Hippocampal formation (tissue), 2 donors: Measurements from ENCODE around the gene DNLZ.
"Not testable (repeated sequence)": the region's sequence is repeated elsewhere in the genome, so short reads cannot be mapped to it uniquely, and the experiment has no call there.

Source experiments
- DNase-seq, 2 donors: peaks; one replicate each; lab custom pipeline; 2025; lab: John Stamatoyannopoulos, UW

Gene DNLZ

DNA sequence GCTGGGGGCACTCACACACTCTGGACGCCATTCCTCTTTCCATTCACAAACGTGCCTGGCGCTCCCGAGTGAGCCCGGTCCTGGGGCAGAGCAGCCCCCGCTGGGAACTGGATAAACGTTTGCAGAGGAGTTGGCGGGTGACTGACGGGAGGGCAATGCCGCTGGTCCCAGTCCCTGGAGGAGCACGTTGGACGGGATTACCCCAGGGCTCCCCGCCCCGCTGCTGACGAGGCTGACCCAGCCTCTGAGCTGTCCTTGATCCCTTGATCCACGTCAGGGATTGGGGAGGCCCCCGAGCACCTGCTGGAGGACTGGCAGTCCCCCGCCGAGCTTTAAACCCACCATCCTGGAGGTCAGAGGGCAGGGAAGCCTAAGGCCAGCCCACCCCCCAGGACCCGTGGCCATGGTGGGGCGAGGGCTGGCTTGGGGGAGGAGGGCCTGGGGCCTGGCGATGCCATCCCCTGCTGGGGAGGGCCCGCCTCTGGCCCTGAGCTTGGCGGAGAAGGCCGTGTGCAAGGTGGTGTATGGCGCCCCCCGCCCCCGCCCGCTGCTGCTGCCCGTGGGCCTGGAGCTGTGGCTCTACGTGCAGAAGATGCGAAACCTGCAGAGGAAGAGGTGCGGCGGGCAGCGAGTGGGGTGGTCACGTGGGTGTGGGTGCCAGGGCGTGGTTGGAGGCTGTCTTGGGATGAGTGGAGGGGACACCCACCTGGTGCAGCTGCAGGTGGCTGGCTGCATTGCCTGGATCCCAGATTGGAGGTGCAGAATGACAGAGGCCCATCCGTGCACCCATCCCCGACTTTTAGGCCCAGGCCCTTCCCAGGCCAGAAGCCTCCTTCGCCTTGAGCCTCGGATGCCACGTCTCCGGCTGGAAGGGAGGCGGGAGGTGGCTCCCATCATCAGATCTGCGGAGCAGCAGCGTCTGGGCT is 31.7 kb downstream of the DNLZ start:
- no peak for DNase-seq

DNA sequence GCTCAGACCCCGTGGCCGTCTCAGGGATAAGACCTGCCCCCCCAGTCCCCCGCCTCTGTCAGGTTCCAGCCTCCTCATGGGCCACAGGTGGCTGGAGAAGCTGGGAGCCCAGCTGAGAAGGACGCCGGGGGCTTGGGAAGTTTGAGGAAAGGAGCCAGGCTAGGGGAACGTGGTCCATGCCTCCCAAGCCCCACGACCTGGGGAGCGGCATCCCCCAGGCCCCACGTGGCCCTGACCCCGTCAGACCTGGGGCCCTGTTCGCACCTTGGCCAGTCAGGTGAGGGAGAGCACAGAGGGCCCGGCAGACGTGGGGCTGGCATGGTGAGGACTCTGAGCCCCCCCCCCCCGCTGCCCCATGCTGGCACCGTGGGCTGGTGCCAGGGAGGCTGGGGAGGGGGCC is 32.5 kb downstream of the DNLZ start:
- DNase-seq: no peak

DNA sequence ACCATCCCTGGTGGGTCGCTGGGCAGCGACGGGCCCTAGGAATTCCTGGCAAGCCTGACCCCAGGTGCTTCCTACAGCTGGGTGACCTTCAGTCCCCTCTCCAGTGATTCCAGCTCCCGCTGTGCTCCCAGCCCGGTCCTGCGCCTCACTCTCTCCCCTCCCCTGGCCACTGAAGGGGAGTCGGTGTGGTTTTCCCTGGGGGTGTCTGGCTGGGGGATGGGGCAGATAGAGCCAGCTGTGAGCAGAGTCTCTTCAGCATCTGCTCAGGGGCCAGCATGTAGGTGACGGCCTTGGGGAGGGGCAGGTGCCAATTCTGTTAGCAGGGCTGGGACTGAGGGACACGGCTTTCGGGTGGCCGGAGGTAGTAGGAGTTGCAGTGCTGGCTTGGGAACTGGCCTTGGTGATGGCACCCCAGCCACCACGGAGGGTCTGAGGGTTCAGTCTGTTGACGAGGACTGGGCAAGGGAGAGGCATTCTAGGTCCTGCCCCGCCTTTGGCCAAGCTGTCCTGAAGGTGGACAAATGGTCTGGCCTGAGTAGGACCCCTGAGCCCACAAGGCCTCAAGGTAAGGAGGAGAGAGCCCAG is 33.0 kb downstream of the DNLZ start:
- DNase-seq: no peak

DNA sequence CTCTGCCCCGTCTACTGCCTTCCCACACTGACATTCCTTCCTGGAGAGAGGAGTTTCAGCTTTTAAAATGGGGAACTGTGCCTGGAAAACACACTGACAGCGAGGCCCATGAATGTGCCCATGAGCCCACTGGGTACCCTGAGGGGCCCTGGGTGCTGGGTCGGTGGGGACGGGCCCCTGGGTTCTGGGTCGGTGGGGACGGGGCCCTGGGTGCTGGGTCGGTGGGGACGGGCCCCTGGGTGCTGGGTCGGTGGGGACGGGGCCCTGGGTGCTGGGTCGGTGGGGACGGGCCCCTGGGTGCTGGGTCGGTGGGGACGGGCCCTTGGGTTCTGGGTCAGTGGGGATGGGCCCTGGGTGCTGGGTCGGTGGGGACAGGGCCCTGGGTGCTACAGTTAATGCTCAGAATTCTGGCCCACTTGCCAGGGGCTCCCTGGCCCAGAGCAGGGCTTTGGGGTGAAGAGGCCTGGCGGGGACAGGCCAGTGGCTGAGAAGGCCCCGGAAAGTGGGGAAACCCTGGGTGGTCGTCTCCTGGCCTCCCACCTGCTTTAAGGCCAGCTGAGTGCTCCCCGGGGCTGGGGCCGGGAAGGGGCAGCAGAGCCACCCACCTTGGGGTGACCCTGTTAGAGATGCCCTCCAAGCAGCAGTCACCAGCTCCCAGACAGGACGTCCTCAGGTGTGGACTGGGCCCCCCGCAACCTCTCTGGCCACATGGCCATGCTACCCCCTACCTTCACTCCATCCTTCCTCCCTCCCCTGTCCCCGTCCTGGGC is 33.7 kb downstream of the DNLZ start:
- no peak for DNase-seq

DNA sequence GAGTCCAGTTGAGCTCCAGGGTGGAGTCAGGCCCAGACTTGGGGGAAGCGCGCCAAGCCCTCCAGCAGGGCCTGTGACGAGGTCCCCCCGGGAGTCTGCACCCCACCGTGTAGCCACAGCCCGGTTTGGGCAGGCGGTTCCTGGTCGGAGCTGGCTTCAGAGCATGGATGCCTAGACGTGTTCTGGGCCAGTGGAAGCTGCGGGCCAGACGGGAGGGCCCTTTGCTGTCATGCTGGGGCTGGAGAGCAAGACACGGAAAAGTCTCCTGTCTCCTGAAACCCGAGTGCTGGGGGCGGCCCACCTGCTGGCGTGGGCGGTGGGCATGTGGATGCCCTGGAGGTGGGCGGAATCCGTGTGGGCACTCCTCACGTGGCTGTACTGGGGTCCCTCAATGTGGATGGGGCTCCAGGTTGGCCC is 34.3 kb downstream of the DNLZ start:
- DNase-seq: no peak

DNA sequence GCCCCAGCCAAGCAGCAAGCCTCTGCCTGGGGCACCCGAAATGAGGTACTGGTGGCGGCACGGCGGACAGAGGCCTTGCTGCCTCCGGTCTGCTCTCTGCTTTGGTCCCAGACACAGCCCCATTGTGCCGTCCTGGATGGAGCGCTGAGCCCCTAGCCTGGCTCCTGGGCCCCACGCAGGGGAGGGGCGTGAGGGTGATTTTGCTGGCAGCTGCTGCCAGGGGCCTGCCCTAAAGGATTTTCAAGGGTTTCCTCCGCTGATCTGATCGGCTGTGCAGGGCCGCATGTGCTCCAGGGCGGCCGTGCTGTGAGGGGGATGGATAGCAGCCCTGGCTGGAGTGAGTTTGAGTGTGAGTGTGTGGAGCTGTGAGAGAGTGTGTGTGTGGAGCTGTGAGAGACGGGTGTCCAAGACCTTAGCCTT is 34.9 kb downstream of the DNLZ start:
- DNase-seq: peak in 1 of 2 donors; percentile 41

DNA sequence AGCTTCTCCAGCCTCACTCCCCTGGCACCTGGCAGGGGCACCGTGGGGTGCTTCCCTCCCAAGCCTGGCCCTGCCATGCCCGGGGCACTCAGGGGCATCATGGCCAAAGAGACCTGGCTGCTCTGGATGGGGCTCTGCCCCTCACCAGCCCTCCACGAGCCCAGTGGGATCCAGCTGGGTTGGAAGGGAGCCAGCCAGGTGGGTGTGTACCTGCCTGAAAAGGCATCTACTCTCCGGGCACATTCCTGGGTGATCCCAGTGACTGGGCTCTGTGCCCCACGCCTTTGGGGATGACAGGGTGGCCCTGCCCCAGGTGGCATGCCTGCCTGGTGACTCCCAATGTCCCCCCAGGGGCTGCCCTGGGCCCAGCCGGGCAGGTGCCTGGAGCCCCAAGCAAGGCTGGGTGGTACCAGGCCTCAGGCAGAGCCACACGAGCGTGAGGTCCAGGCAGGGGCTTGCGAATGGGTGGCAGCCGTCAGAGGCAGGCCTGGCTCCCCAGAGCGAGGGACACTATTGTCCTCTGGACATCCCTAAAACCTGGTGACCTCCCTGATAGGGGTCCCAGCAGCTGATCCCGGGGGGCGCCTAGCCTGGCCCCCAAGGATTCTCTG is 35.4 kb downstream of the DNLZ start:
- DNase-seq: no peak

DNA sequence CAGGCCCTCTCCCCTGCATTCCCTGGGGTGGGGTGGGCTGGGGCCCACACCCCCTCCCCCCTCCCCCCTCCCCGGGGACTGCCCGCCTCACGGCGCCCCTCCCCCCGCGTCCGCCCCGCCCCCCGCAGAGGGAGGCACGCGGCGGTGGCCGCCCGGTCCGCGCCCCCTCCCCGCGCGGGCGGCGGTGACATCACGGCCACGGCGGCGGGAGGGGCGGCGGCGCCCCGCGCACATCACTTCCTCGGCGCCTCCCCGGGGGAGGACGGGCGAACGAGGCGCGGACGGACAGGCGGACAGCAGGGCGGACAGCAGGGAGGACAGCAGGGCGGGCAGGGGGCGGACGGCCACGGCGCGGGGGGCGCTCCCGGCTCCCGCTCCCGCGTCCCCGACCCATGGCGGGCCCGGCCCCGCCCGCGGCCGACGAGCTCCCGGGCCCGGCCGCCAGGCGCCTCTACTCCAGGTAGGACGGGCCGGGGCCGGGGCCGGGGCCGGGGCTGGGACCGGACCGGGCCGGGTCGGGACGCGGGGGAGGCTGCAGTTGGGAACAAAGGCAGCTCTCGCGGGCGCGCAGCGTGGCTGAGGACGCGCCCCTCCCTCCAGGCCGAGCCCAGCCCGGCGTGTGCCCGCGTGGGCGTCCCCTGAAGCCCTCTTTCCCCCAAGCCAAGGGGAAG is 36.1 kb downstream of the DNLZ start, which contains the start of gene GPSM1:
TSS of gene GPSM1 (plus strand) at position 236 of the 671 bp plus-strand sequence. CDS start at position 393, 157 bp downstream.
- DNase-seq: peak in 1 of 2 donors; percentile 32

DNA sequence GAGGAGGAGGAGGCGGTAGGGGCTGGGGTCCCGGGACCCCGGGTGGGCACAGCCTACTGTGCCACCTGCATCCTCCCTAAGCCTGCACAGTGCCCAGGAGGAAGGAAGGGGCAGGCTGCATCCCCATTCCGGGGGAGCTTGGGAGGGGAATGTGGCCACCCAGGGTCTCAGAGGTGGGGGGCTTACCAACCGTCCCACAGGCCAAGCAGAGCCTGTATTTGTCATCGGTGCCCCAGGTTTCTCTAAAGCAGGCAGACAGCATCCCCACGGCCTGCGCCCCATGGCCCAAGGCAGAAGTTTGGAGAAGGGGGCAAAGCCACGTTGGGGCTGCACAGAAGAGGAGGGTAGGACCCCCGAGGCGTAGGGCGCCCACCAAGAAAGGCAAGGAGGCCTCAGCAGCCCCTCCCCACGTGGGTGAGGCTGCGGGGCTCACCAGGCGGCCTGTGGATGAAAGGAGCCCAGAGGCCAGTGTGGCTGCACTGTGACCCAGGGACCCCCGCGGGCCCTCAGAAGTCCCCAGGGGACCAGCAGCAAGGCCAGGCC is 36.7 kb downstream of the DNLZ start:
- DNase-seq: no peak

DNA sequence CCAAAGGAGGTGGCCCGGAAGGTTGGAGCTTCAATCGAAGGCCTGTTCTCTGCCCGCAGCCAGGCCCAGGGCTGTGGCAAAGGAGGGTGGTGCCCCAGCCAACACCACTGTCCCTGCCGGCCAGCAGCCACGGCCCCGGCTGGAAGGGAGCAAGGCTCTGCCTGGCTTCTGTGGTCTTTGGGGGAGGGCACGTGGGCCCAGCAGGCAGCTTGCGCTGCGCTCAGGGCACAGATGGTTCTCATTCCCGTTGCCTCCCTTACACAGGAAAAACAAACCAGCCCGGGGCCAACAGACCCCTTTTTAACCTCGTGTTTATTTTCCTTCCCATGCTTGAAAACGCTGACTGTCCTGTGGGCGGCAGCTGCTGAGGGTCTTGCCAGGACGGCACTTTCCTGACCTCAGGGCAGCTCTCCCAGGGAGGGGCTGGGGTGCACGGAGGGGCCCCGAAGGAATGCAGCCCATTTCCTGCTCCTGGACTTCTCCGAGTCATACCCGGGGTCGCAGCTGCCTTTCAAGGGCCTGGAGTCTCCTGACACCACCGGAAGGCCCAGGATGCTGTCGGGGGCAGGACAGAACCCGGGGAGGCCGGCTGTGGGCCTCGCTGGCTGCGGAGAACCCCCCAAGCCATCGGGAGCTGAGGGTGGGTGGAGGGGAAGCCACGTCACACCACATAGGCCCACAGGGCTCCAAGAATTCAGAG is 37.3 kb downstream of the DNLZ start:
- no peak for DNase-seq

DNA sequence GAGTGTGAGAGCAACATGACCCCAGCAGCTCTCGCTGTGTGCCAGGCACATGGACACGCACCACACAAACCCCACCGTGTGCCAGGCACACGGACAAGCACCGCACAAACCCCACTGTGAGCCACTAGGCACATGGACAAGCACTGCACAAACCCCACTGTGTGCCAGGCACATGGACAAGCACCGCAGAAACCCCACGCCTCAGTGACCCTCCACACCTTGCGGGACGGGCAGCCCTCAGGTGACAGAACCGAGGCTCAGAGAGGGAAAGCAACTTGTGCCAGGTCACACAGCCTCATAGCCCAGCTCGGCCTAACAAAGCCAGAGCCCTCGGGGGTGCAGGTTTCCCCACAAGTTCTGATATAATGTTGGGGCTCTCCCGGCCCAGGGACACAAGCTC is 38.2 kb downstream of the DNLZ start:
- DNase-seq: no peak

DNA sequence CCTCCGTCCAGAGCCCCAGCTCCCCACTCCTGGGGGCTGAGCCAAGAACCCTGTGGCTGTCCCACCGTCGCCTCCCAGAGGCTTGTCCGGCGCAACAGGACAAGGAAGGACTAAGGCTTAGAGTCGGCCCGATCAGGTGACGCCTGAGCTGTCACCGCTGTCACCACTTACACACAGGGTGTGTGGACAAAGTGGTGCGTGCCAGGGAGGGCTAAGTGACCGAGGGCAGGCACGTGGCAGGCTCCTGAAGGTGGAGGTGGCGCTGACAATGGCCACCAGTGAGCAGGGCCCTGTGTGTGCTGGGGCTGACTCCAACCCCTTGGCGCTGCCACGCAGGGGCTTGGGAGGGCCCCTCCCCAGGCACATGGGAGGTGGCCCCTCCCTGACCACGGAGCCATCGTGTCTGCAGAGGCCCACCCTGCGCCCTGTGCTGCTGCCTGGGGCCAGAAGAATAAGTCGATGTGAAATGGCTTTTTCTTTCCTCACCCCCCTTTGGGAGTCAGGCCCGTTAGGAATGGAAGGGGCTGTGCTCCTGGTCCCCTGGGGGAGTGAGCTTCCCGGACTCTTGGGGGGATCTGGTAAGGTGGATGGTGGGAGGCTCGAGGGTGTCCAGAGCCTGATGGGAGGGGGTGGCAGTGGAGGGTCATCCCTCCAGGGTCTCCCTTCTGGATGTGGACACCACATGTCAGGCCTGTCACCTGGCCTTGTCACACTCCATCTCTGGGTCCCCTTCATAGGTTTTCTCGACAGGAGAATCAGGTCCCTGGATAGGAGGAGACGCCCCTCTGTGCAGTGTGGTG is 38.8 kb downstream of the DNLZ start:
- no peak for DNase-seq

DNA sequence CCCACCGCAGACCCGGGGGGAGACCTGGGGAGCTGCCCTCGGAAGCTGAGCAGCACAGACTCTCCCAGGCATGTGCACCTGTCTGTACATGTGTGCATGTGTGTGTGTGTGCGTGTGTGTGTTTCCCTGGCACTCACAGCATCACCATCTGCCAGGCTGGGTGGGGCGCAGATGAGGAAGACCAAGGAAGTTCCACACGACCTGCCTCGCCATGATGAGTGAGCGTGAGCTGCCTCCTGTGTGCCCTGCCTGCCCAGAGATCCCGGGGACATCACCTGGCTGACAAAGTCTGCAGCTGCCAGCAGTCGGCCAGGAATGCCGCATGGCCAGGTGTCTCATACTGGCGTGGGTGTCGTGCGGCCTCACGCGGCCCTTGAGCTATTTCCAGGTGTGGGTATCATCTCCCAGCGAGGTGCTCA is 40.2 kb downstream of the DNLZ start:
- no peak for DNase-seq

DNA sequence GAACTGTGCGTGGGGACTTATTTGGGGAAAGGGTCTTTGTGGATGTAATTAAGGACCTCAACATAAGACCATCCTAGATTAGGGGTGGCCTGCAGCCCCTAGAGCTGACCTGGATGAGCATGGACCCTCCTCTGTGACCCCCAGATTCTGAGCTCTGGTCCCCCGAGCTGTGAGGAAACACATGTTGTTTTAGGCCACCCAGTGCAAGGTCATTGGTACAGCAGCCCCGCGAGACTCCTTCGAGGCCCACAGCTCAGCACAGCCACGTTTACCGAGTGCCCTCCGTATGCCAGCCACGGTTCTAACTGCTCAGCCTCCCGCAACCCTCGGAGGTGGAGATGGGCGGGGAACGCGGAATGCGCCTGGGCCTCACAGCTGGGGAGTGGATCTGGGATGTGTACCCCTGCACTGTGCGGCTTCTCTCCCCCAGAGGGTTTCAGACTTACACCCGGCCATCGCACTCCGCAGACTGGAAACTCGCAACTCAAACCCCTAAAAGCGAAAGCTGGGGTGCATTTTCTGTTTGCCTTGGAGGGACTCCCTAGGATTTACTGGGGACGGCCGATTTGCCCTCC is 40.7 kb downstream of the DNLZ start:
- DNase-seq: no peak

DNA sequence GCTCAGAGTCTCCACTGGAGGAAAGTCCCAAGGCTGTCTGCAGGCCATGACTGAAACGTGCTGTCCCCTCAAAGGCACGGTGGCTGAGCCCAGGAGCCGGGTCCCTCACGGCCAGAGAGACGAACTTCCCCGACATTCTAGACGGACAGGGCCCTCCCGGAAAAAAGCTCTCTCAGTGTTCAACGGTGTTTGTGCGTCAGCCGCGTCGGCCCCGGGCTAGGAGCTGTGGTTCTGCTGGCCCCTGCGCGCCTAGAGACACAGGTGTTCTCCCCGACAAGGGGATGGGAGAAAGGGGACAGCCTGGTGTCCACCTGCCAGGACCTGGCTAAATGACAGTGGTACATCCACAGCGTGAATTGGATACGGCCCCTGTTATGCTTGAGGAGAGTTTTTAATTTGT is 42.0 kb downstream of the DNLZ start:
- no peak for DNase-seq

DNA sequence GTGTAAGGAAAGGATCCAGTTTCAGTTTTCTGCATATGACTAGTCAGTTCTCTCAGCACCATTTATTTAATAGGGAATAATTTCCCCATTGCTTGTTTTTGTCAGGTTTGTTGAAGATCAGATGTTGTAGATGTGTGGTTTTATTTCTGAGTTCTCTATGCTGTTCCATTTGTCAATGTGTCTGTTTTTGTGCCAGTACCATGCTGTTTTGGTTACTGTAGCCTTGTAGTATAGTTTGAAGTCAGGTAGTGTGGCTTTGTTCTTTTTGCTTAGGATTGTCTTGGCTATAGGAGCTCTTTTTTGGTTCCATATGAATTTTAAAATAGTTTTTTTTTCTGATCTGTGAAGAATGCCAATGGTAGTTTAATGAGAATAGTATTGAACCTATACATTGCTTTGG is 42.6 kb downstream of the DNLZ start:
- DNase-seq: not testable (repeated sequence)

DNA sequence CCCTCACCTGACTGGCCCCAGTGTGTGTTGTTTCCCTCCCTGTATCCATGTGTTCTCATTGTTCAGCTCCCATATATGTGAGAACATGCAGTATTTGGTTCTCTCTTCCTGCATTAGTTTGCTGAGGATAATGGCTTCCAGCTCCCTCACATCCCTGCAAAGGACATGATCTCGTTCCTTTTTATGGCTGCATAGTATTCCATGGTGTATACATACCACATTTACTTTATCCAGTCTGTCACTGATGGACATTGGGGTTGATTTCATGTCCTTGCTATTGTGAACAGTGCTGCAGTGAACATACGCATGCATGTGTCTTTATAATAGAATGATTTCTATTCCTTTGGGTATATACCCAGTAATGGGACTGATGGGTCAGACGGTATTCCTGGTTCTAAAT is 43.6 kb downstream of the DNLZ start:
- DNase-seq: not testable (repeated sequence)

DNA sequence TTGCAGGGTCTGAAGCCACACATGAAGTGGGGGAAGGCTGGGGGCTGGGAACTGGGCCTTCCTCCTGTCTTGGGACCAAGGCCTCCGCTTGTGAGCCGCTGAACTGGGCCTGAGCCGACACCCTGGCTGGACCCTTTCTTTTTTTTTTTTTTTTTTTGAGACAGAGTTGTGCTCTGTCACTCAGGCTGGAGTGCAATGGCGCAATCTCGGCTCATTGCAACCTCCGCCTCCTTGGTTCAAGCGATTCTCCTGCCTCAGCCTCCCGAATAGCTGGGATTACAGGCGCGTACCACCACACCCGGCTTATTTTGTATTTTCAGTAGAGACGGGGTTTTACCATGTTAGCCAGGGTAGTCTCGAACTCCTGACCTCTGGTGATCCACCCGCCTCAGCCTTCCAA is 44.3 kb downstream of the DNLZ start:
- not testable (repeated sequence) for DNase-seq

DNA sequence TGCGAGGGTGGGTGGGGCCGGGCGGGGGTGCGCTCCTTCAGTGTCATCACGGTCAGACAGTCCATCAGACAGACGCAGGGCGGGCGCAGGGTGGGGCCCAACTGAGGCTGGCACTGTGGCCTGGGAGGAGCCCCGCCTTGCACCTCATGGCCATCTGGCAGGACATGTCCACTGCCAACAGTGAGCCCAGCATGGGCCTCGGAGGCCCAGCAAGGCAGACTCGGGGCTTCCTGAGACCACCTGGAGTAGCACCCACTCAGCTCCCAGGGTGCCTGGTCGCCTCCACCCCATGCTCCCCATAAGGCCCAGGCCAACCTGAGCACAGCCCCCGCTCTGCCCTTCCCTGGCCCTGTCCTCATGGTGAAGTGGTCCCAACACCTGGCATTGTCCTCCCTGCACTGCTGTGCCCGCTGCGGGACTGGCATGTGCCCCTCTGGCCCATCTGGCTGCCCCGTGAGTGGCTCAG is 44.7 kb downstream of the DNLZ start:
- no peak for DNase-seq
